HEK293 (cell line): ENCODE results near the gene DPPA5.

Experiments
- CTCF ChIA-PET: fragments of 350-600 bp; formaldehyde crosslinking; extraction: SDS; loops from one replicate; lab custom pipeline; 2021; ENCODE audit warnings: antibody characterized with exemption; lab: Yijun Ruan, JAX
- POLR2A ChIA-PET: fragments of 300-600 bp; formaldehyde crosslinking; extraction: SDS; loops from one replicate; lab custom pipeline; 2020; ENCODE audit warnings: antibody characterized with exemption, inconsistent platforms; lab: Yijun Ruan, JAX
- H3K27ac ChIP-seq: fragments of 200-500 bp; sonication (Bioruptor generic); 2 replicates; pipeline ENCODE4 v1.5.1; 2014; ENCODE audit warnings: low read depth, low read length, control low read depth, inconsistent platforms; ENCODE audit errors: extremely low read depth
- H3K36me3 ChIP-seq, 2 experiments: fragments of 200-500 bp in 1 of 2; sonication (Bioruptor generic) in 1 of 2; 1 replicate in 1 of 2; 2 replicates in 1 of 2; pipeline ENCODE4 v1.5.1; 2014 to 2017; ENCODE audit warnings: inconsistent platforms in 2 of 2, low read length in 2 of 2; ENCODE audit not compliant: control insufficient read depth in 2 of 2, insufficient read depth in 1 of 2
- H3K4me1 ChIP-seq: fragments of 200-500 bp; sonication (Bioruptor generic); 2 replicates; pipeline ENCODE4 v1.5.1; 2014; ENCODE audit warnings: mild to moderate bottlenecking, low read length, inconsistent platforms; ENCODE audit not compliant: control insufficient read depth, insufficient read depth
- H3K4me3 ChIP-seq: 2 replicates; pipeline ENCODE4 v1.5.1; 2011; ENCODE audit warnings: low read depth, mild to moderate bottlenecking, control low read depth, low read length, moderate library complexity
- H3K9me3 ChIP-seq: fragments of 200-500 bp; sonication (Bioruptor generic); 2 replicates; pipeline ENCODE4 v1.5.1; 2014; ENCODE audit warnings: low read depth, low read length, inconsistent platforms; ENCODE audit not compliant: control insufficient read depth, insufficient read depth
- BCL11B ChIP-seq: fragments of 450-650 bp; formaldehyde crosslinking; IDR thresholded peaks from 2 replicates; pipeline ENCODE4 v1.5.1; 2016; ENCODE audit warnings: low read depth, missing biosample characterization, missing genetic modification characterization
- KLF1 ChIP-seq: fragments of 450-650 bp; formaldehyde crosslinking; IDR thresholded peaks from 2 replicates; pipeline ENCODE4 v1.5.1; 2016; ENCODE audit warnings: missing biosample characterization, missing genetic modification characterization
- KLF10 ChIP-seq: fragments of 450-650 bp; IDR thresholded peaks from 2 replicates; pipeline ENCODE4 v1.5.1; 2018; ENCODE audit warnings: missing biosample characterization, mild to moderate bottlenecking, missing genetic modification characterization
- KLF16 ChIP-seq: fragments of 450-650 bp; formaldehyde crosslinking; IDR thresholded peaks from 2 replicates; pipeline ENCODE4 v1.5.1; 2017; ENCODE audit warnings: missing biosample characterization, missing genetic modification characterization
- OSR2 ChIP-seq: fragments of 450-650 bp; formaldehyde crosslinking; IDR thresholded peaks from 2 replicates; pipeline ENCODE4 v1.5.1; 2016; ENCODE audit warnings: missing biosample characterization, missing genetic modification characterization
- TCF7L2 ChIP-seq: IDR thresholded peaks from 2 replicates; pipeline ENCODE4 v1.6.1; 2011; ENCODE audit warnings: low read depth, mild to moderate bottlenecking, inconsistent platforms, low read length, moderate library complexity, borderline replicate concordance
- ZNF140 ChIP-seq: fragments of 450-650 bp; formaldehyde crosslinking; IDR thresholded peaks from 2 replicates; pipeline ENCODE4 v1.5.1; 2016; ENCODE audit warnings: missing biosample characterization, missing genetic modification characterization
- ZNF404 ChIP-seq: fragments of 450-650 bp; formaldehyde crosslinking; IDR thresholded peaks from 2 replicates; pipeline ENCODE4 v1.5.1; 2017; ENCODE audit warnings: missing biosample characterization, missing genetic modification characterization
- ZNF560 ChIP-seq: fragments of 450-650 bp; formaldehyde crosslinking; IDR thresholded peaks from 2 replicates; pipeline ENCODE4 v1.5.1; 2017; ENCODE audit warnings: missing biosample characterization, missing genetic modification characterization, borderline replicate concordance
- ZNF670 ChIP-seq: fragments of 450-650 bp; formaldehyde crosslinking; IDR thresholded peaks from 2 replicates; pipeline ENCODE4 v1.5.1; 2016; ENCODE audit warnings: missing biosample characterization, missing genetic modification characterization, low read depth
- ZNF677 ChIP-seq: fragments of 450-650 bp; IDR thresholded peaks from 2 replicates; pipeline ENCODE4 v1.5.0; 2018; ENCODE audit warnings: missing biosample characterization, mild to moderate bottlenecking, missing genetic modification characterization, moderate library complexity
- ZNF843 ChIP-seq: fragments of 450-650 bp; formaldehyde crosslinking; IDR thresholded peaks from 2 replicates; pipeline ENCODE4 v1.5.1; 2016; ENCODE audit warnings: missing biosample characterization, missing genetic modification characterization
- ZSCAN16 ChIP-seq: fragments of 450-650 bp; formaldehyde crosslinking; IDR thresholded peaks from 2 replicates; pipeline ENCODE4 v1.5.1; 2016; ENCODE audit warnings: missing biosample characterization, missing genetic modification characterization
- TF ChIP-seq, protein P1 (sequence below): fragments of 450-650 bp; formaldehyde crosslinking; conservative IDR thresholded peaks from 2 replicates; pipeline ENCODE4 v1.5.1; 2016; ENCODE audit warnings: low read depth, missing biosample characterization, missing genetic modification characterization
- TF ChIP-seq, protein P2 (sequence below): fragments of 450-650 bp; formaldehyde crosslinking; IDR thresholded peaks from 2 replicates; pipeline ENCODE4 v1.5.0; 2017; ENCODE audit warnings: missing biosample characterization, missing genetic modification characterization, borderline replicate concordance
- TF ChIP-seq, protein P3 (sequence below): fragments of 450-650 bp; formaldehyde crosslinking; IDR thresholded peaks from 2 replicates; pipeline ENCODE4 v1.5.1; 2017; ENCODE audit warnings: missing biosample characterization, missing genetic modification characterization
- TF ChIP-seq, protein P4 (sequence below): fragments of 450-650 bp; formaldehyde crosslinking; IDR thresholded peaks from 2 replicates; pipeline ENCODE4 v1.5.1; 2016; ENCODE audit warnings: missing biosample characterization, missing genetic modification characterization
- TF ChIP-seq, protein P5 (sequence below): fragments of 450-650 bp; formaldehyde crosslinking; IDR thresholded peaks from 2 replicates; pipeline ENCODE4 v1.5.1; 2017; ENCODE audit warnings: missing biosample characterization, missing genetic modification characterization
- TF ChIP-seq, protein P6 (sequence below): fragments of 450-650 bp; formaldehyde crosslinking; IDR thresholded peaks from 2 replicates; pipeline ENCODE4 v1.5.1; 2016; ENCODE audit warnings: missing biosample characterization, missing genetic modification characterization

The DPPA5 gene

DNA sequence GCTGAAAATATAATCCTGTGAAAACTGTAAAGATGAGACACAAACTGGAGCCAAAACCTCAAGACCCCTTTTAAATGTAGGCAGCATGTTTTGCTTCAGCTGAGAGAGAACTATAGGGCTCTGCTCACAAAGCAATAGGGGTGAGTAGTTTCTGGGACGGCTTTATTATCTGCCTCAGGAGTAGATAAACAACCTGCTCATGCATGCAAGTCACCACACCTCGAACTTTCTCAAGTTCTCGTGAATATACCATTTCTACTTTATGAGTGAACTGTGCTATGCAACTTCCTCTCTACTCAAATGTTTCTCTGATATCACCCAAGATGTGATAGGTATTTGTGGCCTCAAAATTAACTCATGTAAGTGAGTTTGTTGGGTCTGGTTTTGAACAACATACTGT lies 23.1 kb upstream of the DPPA5 start (continued):
- TF ChIP-seq, protein P1, sequence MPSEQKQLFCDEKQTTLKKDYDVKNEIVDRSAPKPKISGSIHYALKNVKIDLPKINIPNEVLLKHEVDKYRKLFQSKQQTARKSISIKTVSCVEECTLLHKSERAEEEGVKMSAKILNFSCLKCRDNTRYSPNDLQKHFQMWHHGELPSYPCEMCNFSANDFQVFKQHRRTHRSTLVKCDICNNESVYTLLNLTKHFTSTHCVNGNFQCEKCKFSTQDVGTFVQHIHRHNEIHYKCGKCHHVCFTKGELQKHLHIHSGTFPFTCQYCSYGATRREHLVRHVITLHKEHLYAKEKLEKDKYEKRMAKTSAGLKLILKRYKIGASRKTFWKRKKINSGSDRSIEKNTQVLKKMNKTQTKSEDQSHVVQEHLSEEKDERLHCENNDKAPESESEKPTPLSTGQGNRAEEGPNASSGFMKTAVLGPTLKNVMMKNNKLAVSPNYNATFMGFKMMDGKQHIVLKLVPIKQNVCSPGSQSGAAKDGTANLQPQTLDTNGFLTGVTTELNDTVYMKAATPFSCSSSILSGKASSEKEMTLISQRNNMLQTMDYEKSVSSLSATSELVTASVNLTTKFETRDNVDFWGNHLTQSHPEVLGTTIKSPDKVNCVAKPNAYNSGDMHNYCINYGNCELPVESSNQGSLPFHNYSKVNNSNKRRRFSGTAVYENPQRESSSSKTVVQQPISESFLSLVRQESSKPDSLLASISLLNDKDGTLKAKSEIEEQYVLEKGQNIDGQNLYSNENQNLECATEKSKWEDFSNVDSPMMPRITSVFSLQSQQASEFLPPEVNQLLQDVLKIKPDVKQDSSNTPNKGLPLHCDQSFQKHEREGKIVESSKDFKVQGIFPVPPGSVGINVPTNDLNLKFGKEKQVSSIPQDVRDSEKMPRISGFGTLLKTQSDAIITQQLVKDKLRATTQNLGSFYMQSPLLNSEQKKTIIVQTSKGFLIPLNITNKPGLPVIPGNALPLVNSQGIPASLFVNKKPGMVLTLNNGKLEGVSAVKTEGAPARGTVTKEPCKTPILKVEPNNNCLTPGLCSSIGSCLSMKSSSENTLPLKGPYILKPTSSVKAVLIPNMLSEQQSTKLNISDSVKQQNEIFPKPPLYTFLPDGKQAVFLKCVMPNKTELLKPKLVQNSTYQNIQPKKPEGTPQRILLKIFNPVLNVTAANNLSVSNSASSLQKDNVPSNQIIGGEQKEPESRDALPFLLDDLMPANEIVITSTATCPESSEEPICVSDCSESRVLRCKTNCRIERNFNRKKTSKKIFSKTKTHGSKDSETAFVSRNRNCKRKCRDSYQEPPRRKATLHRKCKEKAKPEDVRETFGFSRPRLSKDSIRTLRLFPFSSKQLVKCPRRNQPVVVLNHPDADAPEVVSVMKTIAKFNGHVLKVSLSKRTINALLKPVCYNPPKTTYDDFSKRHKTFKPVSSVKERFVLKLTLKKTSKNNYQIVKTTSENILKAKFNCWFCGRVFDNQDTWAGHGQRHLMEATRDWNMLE (tag by site-specific recombination), result no peak

DNA sequence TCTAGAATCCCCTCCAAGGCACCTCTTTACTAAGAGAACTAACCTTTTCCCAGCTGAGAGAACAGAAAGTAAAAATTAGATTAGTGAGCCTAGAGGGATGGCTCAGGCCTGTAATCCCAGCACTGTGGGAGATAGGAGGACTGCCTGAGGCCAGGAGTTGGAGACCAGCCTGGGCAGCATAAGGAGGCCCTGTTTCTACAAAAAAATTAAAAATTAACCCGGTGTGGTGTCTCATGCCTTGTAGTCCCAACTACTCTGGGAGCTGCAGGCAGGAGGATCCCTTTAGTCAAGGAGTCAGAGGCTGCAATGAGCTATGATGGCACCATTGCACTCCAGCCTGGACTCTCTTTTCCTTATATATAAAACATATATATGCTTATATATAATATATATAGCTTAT lies 21.1 kb upstream of the DPPA5 start:
- no peaks in the 10 kb centered on the region for H3K4me1 ChIP-seq
- H3K27ac ChIP-seq, result no peak overlapping the region
- no peaks in the 10 kb centered on the region for H3K36me3 ChIP-seq
- ChIA-PET POLR2A (no interaction called here), CTCF (interaction anchor here (1.9 kb wide), 1 partner anchor 13 kb away, joined by 11 read pairs; no protein-coding TSS in a partner anchor)
- H3K4me3 ChIP-seq, result no peak overlapping the region
- H3K9me3 ChIP-seq, result no peaks in the 10 kb centered on the region
- no peak for TF ChIP-seq ZNF404 (tag by site-specific recombination)
- TF ChIP-seq, protein P2, sequence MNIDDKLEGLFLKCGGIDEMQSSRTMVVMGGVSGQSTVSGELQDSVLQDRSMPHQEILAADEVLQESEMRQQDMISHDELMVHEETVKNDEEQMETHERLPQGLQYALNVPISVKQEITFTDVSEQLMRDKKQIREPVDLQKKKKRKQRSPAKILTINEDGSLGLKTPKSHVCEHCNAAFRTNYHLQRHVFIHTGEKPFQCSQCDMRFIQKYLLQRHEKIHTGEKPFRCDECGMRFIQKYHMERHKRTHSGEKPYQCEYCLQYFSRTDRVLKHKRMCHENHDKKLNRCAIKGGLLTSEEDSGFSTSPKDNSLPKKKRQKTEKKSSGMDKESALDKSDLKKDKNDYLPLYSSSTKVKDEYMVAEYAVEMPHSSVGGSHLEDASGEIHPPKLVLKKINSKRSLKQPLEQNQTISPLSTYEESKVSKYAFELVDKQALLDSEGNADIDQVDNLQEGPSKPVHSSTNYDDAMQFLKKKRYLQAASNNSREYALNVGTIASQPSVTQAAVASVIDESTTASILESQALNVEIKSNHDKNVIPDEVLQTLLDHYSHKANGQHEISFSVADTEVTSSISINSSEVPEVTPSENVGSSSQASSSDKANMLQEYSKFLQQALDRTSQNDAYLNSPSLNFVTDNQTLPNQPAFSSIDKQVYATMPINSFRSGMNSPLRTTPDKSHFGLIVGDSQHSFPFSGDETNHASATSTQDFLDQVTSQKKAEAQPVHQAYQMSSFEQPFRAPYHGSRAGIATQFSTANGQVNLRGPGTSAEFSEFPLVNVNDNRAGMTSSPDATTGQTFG (tag by site-specific recombination), result no peak
- TF ChIP-seq, protein P3, sequence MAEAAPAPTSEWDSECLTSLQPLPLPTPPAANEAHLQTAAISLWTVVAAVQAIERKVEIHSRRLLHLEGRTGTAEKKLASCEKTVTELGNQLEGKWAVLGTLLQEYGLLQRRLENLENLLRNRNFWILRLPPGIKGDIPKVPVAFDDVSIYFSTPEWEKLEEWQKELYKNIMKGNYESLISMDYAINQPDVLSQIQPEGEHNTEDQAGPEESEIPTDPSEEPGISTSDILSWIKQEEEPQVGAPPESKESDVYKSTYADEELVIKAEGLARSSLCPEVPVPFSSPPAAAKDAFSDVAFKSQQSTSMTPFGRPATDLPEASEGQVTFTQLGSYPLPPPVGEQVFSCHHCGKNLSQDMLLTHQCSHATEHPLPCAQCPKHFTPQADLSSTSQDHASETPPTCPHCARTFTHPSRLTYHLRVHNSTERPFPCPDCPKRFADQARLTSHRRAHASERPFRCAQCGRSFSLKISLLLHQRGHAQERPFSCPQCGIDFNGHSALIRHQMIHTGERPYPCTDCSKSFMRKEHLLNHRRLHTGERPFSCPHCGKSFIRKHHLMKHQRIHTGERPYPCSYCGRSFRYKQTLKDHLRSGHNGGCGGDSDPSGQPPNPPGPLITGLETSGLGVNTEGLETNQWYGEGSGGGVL (tag by site-specific recombination), result no peak
- TF ChIP-seq KLF1 (tag by site-specific recombination), result no peak
- TF ChIP-seq KLF16 (tag by site-specific recombination), result no peak
- TF ChIP-seq, protein P4, sequence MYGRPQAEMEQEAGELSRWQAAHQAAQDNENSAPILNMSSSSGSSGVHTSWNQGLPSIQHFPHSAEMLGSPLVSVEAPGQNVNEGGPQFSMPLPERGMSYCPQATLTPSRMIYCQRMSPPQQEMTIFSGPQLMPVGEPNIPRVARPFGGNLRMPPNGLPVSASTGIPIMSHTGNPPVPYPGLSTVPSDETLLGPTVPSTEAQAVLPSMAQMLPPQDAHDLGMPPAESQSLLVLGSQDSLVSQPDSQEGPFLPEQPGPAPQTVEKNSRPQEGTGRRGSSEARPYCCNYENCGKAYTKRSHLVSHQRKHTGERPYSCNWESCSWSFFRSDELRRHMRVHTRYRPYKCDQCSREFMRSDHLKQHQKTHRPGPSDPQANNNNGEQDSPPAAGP (tag by site-specific recombination), result no peak
- no peak for TF ChIP-seq ZNF843 (tag by site-specific recombination)
- TF ChIP-seq ZNF670 (tag by site-specific recombination), result no peak
- no peak for TF ChIP-seq KLF10 (tag by site-specific recombination)
- TF ChIP-seq ZNF677 (tag by site-specific recombination), result no peak
- no peak for TF ChIP-seq OSR2 (tag by site-specific recombination)
- no peak for TF ChIP-seq ZSCAN16
- no peak for TF ChIP-seq TCF7L2
- TF ChIP-seq BCL11B (tag by site-specific recombination), result no peak
- TF ChIP-seq, protein P5, sequence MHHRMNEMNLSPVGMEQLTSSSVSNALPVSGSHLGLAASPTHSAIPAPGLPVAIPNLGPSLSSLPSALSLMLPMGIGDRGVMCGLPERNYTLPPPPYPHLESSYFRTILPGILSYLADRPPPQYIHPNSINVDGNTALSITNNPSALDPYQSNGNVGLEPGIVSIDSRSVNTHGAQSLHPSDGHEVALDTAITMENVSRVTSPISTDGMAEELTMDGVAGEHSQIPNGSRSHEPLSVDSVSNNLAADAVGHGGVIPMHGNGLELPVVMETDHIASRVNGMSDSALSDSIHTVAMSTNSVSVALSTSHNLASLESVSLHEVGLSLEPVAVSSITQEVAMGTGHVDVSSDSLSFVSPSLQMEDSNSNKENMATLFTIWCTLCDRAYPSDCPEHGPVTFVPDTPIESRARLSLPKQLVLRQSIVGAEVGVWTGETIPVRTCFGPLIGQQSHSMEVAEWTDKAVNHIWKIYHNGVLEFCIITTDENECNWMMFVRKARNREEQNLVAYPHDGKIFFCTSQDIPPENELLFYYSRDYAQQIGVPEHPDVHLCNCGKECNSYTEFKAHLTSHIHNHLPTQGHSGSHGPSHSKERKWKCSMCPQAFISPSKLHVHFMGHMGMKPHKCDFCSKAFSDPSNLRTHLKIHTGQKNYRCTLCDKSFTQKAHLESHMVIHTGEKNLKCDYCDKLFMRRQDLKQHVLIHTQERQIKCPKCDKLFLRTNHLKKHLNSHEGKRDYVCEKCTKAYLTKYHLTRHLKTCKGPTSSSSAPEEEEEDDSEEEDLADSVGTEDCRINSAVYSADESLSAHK (tag by site-specific recombination), result no peak
- no peak for TF ChIP-seq ZNF560 (tag by site-specific recombination)
- TF ChIP-seq, protein P6, sequence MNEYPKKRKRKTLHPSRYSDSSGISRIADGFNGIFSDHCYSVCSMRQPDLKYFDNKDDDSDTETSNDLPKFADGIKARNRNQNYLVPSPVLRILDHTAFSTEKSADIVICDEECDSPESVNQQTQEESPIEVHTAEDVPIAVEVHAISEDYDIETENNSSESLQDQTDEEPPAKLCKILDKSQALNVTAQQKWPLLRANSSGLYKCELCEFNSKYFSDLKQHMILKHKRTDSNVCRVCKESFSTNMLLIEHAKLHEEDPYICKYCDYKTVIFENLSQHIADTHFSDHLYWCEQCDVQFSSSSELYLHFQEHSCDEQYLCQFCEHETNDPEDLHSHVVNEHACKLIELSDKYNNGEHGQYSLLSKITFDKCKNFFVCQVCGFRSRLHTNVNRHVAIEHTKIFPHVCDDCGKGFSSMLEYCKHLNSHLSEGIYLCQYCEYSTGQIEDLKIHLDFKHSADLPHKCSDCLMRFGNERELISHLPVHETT (tag by site-specific recombination), result no peak
- no peak for TF ChIP-seq ZNF140 (tag by site-specific recombination)
